GM18907 (cell line): Measurements from ENCODE around the gene MECP2.

Source experiments
- ATAC-seq: cut with Tn5 transposase; IDR thresholded peaks from one replicate; pipeline ENCODE4 v1.9.1; 2021; ENCODE audit warnings: mild to moderate bottlenecking, moderate library complexity; ENCODE audit not compliant: unreplicated experiment

Gene MECP2

GRCh38 chrX:154019633-154020528 lies 77.6 kb downstream of the MECP2 start, which contains the start of gene IRAK1:
Gene IRAK1, minus strand, starts transcription at chrX:154019902. Its CDS starts 90 bp downstream, at chrX:154019812.
- ATAC-seq: peak; percentile 46

- peak; percentile 18 for ATAC-seq
Measured at GRCh38 chrX:154019061-154019621, 78.4 kb downstream of the MECP2 start.

- no peak for ATAC-seq
Measured at GRCh38 chrX:154018518-154019060, 78.9 kb downstream of the MECP2 start.

GRCh38 chrX:154017766-154018517 lies 79.6 kb downstream of the MECP2 start:
- ATAC-seq: no peak

- ATAC-seq: no peak
Measured at GRCh38 chrX:154016366-154017076, 81.0 kb downstream of the MECP2 start.

- no peak for ATAC-seq
Measured at GRCh38 chrX:154015581-154016264, 81.8 kb downstream of the MECP2 start.

- no peak for ATAC-seq
Measured at GRCh38 chrX:154014429-154015380, 82.8 kb downstream of the MECP2 start.

- ATAC-seq: no peak
Measured at GRCh38 chrX:154013614-154014360, 83.7 kb downstream of the MECP2 start.

GRCh38 chrX:154013001-154013421 lies 84.5 kb downstream of the MECP2 start:
- no peak for ATAC-seq

GRCh38 chrX:154012336-154012991 lies 85.1 kb downstream of the MECP2 start:
- no peak for ATAC-seq

- ATAC-seq: no peak
Measured at GRCh38 chrX:154011376-154012335, 85.9 kb downstream of the MECP2 start.

GRCh38 chrX:154010330-154011087 lies 87.0 kb downstream of the MECP2 start:
- no peak for ATAC-seq

- no peak for ATAC-seq
Measured at GRCh38 chrX:154008521-154008920, 89.0 kb downstream of the MECP2 start.

GRCh38 chrX:154006947-154007346 lies 90.6 kb downstream of the MECP2 start:
- no peak for ATAC-seq

- no peak for ATAC-seq
Measured at GRCh38 chrX:154004315-154004714, 93.2 kb downstream of the MECP2 start.

GRCh38 chrX:154002215-154002719 lies 95.2 kb downstream of the MECP2 start:
- ATAC-seq: peak; percentile 58
